SK-N-SH (cell line): ENCODE measurements around the gene TUSC7. TPM values are rescaled to one million over a fixed set of nuclear protein-coding genes. Genes with fewer than 3 reads are reported as not detected.

Experiments
- CTCF ChIA-PET: fragments of 300-600, 350-600 bp; formaldehyde crosslinking; extraction: SDS; loops from one replicate; lab custom pipeline; 2021; lab: Yijun Ruan, JAX
- POLR2A ChIA-PET: fragments of 350-600 bp; sonication (Branson Sonifier 250); formaldehyde crosslinking; extraction: SDS; loops from one replicate; lab custom pipeline; 2020; ENCODE audit warnings: antibody characterized with exemption, inconsistent platforms; lab: Yijun Ruan, JAX
- DNase-seq: peaks from one replicate; pipeline ENCODE4 v3.0.0; 2012
- H2AFZ ChIP-seq: fragments of 200-600 bp; sonication (generic); 2 replicates; pipeline ENCODE4 v1.8.1; 2016; ENCODE audit warnings: antibody characterized with exemption, mild to moderate bottlenecking, low read depth
- H3F3A ChIP-seq: fragments of 200-600 bp; sonication (generic); replicated peaks from 2 replicates; pipeline ENCODE3; 2016; ENCODE audit warnings: antibody characterized with exemption, mild to moderate bottlenecking; ENCODE audit not compliant: insufficient read depth
- H3K27ac ChIP-seq, 2 experiments: fragments of 200-500 bp in 1 of 2; fragments of 200-600 bp in 1 of 2; sonication (Bioruptor generic) in 1 of 2; sonication (generic), shearing (Covaris generic) in 1 of 2; 2 replicates each; pipeline versions ENCODE4 v1.5.1 to v1.6.1; 2014 to 2016; ENCODE audit warnings: low read depth in 2 of 2, inconsistent platforms in 1 of 2, low read length in 1 of 2, mild to moderate bottlenecking in 1 of 2, mixed read lengths in 1 of 2
- H3K27me3 ChIP-seq: fragments of 200-600 bp; sonication (generic), shearing (Covaris generic); 2 replicates; pipeline ENCODE4 v1.6.1; 2016; ENCODE audit warnings: mixed run types; ENCODE audit not compliant: insufficient read depth
- H3K36me3 ChIP-seq, 2 experiments: fragments of 200-500 bp in 1 of 2; fragments of 200-600 bp in 1 of 2; sonication (Bioruptor generic) in 1 of 2; sonication (generic) in 1 of 2; replicated peaks in 1 of 2; 2 replicates each; pipeline versions ENCODE3 to v1.5.1; 2014 to 2016; ENCODE audit warnings: low read length in 1 of 2, mild to moderate bottlenecking in 1 of 2; ENCODE audit not compliant: insufficient read depth in 2 of 2, control insufficient read depth in 1 of 2
- H3K4me1 ChIP-seq, 2 experiments: fragments of 200-500 bp in 1 of 2; fragments of 200-600 bp in 1 of 2; sonication (Bioruptor generic) in 1 of 2; sonication (generic), shearing (Covaris generic) in 1 of 2; 2 replicates each; pipeline versions ENCODE4 v1.5.1 to v1.6.1; 2014 to 2016; ENCODE audit warnings: low read depth in 1 of 2, low read length in 1 of 2, mixed run types in 1 of 2; ENCODE audit not compliant: insufficient read depth in 2 of 2, control insufficient read depth in 1 of 2
- H3K4me2 ChIP-seq: fragments of 200-600 bp; sonication (generic), shearing (Covaris generic); 2 replicates; pipeline ENCODE4 v1.6.1; 2017; ENCODE audit warnings: mixed run types
- H3K4me3 ChIP-seq, 2 experiments: fragments of 200-500 bp in 1 of 2; fragments of 200-600 bp in 1 of 2; sonication (Bioruptor generic) in 1 of 2; sonication (generic), shearing (Covaris generic) in 1 of 2; 2 replicates each; pipeline versions ENCODE4 v1.5.1 to v1.8.1; 2014 to 2016; ENCODE audit warnings: low read depth in 2 of 2, inconsistent platforms in 1 of 2, low read length in 1 of 2, mild to moderate bottlenecking in 1 of 2, mixed read lengths in 1 of 2, moderate library complexity in 1 of 2
- H3K79me2 ChIP-seq: fragments of 200-600 bp; sonication (generic); 2 replicates; pipeline ENCODE4 v1.8.1; 2017; ENCODE audit warnings: mild to moderate bottlenecking; ENCODE audit not compliant: insufficient read depth
- H3K9ac ChIP-seq: fragments of 200-600 bp; sonication (generic); 2 replicates; pipeline ENCODE4 v1.6.1; 2017; ENCODE audit warnings: mixed run types
- H3K9me2 ChIP-seq: fragments of 200-600 bp; sonication (generic); 2 replicates; pipeline ENCODE4 v1.6.1; 2017; ENCODE audit warnings: mixed run types
- H3K9me3 ChIP-seq: fragments of 200-600 bp; sonication (generic); 2 replicates; pipeline ENCODE4 v1.6.1; 2017; ENCODE audit warnings: mixed run types, mild to moderate bottlenecking, moderate library complexity
- H4K20me1 ChIP-seq: fragments of 200-600 bp; sonication (generic); 2 replicates; pipeline ENCODE4 v1.6.1; 2017; ENCODE audit warnings: mild to moderate bottlenecking, mixed run types; ENCODE audit not compliant: insufficient read depth
- CHD2 ChIP-seq: fragments of 150-350 bp; IDR thresholded peaks from 2 replicates; pipeline ENCODE4 v1.6.1; 2018; ENCODE audit warnings: low read length; ENCODE audit not compliant: partially characterized antibody
- ELF1 ChIP-seq: IDR thresholded peaks from 2 replicates; pipeline ENCODE4 v1.4.0; 2012
- EP300 ChIP-seq, 2 experiments: IDR thresholded peaks; 2 replicates each; pipeline versions ENCODE4 v1.4.0 to v1.6.1; 2012; ENCODE audit warnings: borderline replicate concordance in 1 of 2, low read depth in 1 of 2, low read length in 1 of 2
- GABPA ChIP-seq: IDR thresholded peaks from 2 replicates; pipeline ENCODE4 v1.4.0; 2012; ENCODE audit warnings: low read depth, mild to moderate bottlenecking
- IRF3 ChIP-seq: fragments of 150-350 bp; IDR thresholded peaks from 2 replicates; pipeline ENCODE4 v1.6.1; 2016; ENCODE audit warnings: mild to moderate bottlenecking, low read depth, low read length
- MAX ChIP-seq: IDR thresholded peaks from 2 replicates; pipeline ENCODE4 v1.4.0; 2012; ENCODE audit warnings: low read depth
- NFIC ChIP-seq: IDR thresholded peaks from 2 replicates; pipeline ENCODE4 v1.4.0; 2012; ENCODE audit warnings: borderline replicate concordance
- RXRA ChIP-seq: IDR thresholded peaks from 2 replicates; pipeline ENCODE4 v1.4.0; 2012; ENCODE audit warnings: low read depth, mild to moderate bottlenecking, borderline replicate concordance
- SMC3 ChIP-seq: IDR thresholded peaks from 2 replicates; pipeline ENCODE4 v1.6.1; 2012; ENCODE audit warnings: low read depth, low read length, improper control_type of control experiment
- TCF12 ChIP-seq: IDR thresholded peaks from 2 replicates; pipeline ENCODE4 v1.4.0; 2012
- TEAD4 ChIP-seq: IDR thresholded peaks from 2 replicates; pipeline ENCODE4 v1.4.0; 2012; ENCODE audit warnings: mild to moderate bottlenecking, borderline replicate concordance; ENCODE audit not compliant: insufficient read depth
- WGBS: methylation state at CpG from one replicate; pipeline ENCODE4 v1.1.6; 2017; ENCODE audit warnings: low lambda C conversion rate; 5-methylcytosine and 5-hydroxymethylcytosine counted together
- polyA plus RNA-seq, 3 experiments: library from polyadenylated mRNA; depleted of rRNA; stranded (reverse); fragments of >200 nt; gene quantifications; 2 replicates each; pipeline ENCODE4 v1.2.3, GENCODE V29; 2012

TUSC7 gene
- polyA plus RNA-seq, 1 of the 3 experiments (the other 2 are of a cell fraction): not detected

GRCh38 chr3:116701070-116701469, 8.5 kb upstream of the TUSC7 start:
- Histone ChIP-seq H3K9me3 (no peaks in the 10 kb centered on the region), H3K79me2 (no peaks in the 10 kb centered on the region), H3K4me1 (no peaks in the 10 kb centered on the region), H2AFZ (no peak overlapping the region), H4K20me1 (no peaks in the 10 kb centered on the region), H3K36me3 (no peaks in the 10 kb centered on the region), H3K4me3 (no peak overlapping the region), H3K27me3 (no peaks in the 10 kb centered on the region), H3K9me2 (no peaks in the 10 kb centered on the region), H3F3A (no peaks in the 10 kb centered on the region), H3K9ac (no peak overlapping the region), H3K4me2 (no peak overlapping the region), H3K27ac (no peak overlapping the region)
- POLR2A ChIA-PET: interaction anchor here (0.6 kb wide), 1 partner anchor 25 kb away, joined by 3 read pairs; no protein-coding TSS in a partner anchor
- CTCF ChIA-PET: no interaction called here
- no peak for TF ChIP-seq MAX
- no peak for TF ChIP-seq GABPA
- TF ChIP-seq SMC3: no peak
- no peak for TF ChIP-seq TCF12
- DNase-seq: no peak

- Histone ChIP-seq H3K9me2 (no peaks in the 10 kb centered on the region), H2AFZ (no peak overlapping the region), H3K36me3 (no peaks in the 10 kb centered on the region), H3K4me2 (no peak overlapping the region), H3F3A (no peaks in the 10 kb centered on the region), H3K27me3 (no peaks in the 10 kb centered on the region), H4K20me1 (no peaks in the 10 kb centered on the region), H3K4me1 (no peaks in the 10 kb centered on the region), H3K9ac (no peak overlapping the region), H3K79me2 (no peaks in the 10 kb centered on the region)
- CTCF ChIA-PET: no interaction called here
- 56% methylated on average over 4 of the region's 4 CpGs for WGBS
- DNase-seq: no peak
- TF ChIP-seq EP300 (IDR thresholded peaks at IDR 0.05; ENCODE audit: borderline replicate concordance in 1 of 2, low read depth in 1 of 2, low read length in 1 of 2) (no peak), ELF1 (no peak), RXRA (no peak), CHD2 (no peak), TEAD4 (no peak)
- TF ChIP-seq, all 33 proteins: peak for 0
- no peak overlapping the region for H3K4me3 ChIP-seq
- no peak overlapping the region for H3K27ac ChIP-seq
- no peaks in the 10 kb centered on the region for H3K9me3 ChIP-seq
- POLR2A ChIA-PET: no interaction called here
Measured at GRCh38 chr3:116702334-116702733, 7.2 kb upstream of the TUSC7 start.

GRCh38 chr3:116707531-116707930, 2.0 kb upstream of the TUSC7 start:
- Histone ChIP-seq H3K79me2 (no peaks in the 10 kb centered on the region), H3K36me3 (no peaks in the 10 kb centered on the region), H3K9ac (no peak overlapping the region), H3F3A (no peaks in the 10 kb centered on the region), H3K27ac (no peak overlapping the region), H3K9me3 (no peaks in the 10 kb centered on the region), H4K20me1 (no peaks in the 10 kb centered on the region), H3K27me3 (no peaks in the 10 kb centered on the region), H2AFZ (no peak overlapping the region), H3K4me3 (no peak overlapping the region), H3K9me2 (no peaks in the 10 kb centered on the region), H3K4me2 (no peak overlapping the region), H3K4me1 (peaks cover 0 to 2% of the 10 kb centered on the region in 2 experiments; a peak in 2 of 4 replicates)
- TF ChIP-seq IRF3: no peak
- no peak for TF ChIP-seq MAX
- TF ChIP-seq NFIC: no peak
- POLR2A ChIA-PET: no interaction called here
- WGBS: 91% methylated on average over 3 of the region's 3 CpGs
- no peak for DNase-seq
- CTCF ChIA-PET: no interaction called here
